DOHH2 (cell line): Measurements from ENCODE around the gene TMEM273.

Experiments used
- EZH2phosphoT487 ChIP-seq: fragments of 200-600 bp; sonication (generic); IDR thresholded peaks from 2 replicates; pipeline ENCODE4 v1.6.1; 2017; ENCODE audit warnings: borderline replicate concordance, mild to moderate bottlenecking, antibody characterized with exemption, low read length, moderate library complexity, mixed read lengths
- TF ChIP-seq, protein P1 (sequence below): fragments of 200-600 bp; sonication (generic); IDR thresholded peaks from one replicate; pipeline ENCODE4 v1.5.1; 2014; ENCODE audit warnings: antibody characterized with exemption, mild to moderate bottlenecking, low read depth, low read length; ENCODE audit not compliant: poor library complexity, severe bottlenecking

DNA sequence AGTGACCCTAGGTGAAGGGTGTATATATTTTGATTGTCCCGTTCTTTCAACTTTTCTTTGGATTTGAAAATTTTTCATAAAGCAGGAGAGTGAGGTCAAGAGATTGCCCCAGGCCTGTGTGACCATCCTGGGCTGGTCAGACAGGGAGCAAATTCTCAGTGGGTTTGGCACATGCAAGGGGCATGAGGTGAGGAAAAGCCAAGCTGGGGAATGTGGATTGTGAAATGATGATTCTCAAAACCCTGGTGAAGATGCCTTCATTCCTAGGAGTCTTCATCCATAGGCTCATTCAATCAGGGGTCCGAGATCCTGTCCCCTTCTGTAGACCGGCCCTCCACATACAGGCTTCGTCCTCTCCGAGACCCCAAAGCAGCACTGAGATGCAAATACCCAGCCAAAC, 27.4 kb downstream of the TMEM273 start:
- TF ChIP-seq, protein P1, sequence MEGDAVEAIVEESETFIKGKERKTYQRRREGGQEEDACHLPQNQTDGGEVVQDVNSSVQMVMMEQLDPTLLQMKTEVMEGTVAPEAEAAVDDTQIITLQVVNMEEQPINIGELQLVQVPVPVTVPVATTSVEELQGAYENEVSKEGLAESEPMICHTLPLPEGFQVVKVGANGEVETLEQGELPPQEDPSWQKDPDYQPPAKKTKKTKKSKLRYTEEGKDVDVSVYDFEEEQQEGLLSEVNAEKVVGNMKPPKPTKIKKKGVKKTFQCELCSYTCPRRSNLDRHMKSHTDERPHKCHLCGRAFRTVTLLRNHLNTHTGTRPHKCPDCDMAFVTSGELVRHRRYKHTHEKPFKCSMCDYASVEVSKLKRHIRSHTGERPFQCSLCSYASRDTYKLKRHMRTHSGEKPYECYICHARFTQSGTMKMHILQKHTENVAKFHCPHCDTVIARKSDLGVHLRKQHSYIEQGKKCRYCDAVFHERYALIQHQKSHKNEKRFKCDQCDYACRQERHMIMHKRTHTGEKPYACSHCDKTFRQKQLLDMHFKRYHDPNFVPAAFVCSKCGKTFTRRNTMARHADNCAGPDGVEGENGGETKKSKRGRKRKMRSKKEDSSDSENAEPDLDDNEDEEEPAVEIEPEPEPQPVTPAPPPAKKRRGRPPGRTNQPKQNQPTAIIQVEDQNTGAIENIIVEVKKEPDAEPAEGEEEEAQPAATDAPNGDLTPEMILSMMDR = no peak
- TF ChIP-seq EZH2phosphoT487 = no peak
